Liver (tissue), 3 donors: ENCODE results near the gene MAPRE3.

Experiments
- CTCF ChIP-seq: fragments of 150-350 bp; IDR thresholded peaks from 2 replicates; pipeline ENCODE4 v1.5.1; 2017; ENCODE audit warnings: improper control_type of control experiment, low read depth, low read length; ENCODE audit not compliant: missing input control
- EGR1 ChIP-seq, 2 donors: IDR thresholded peaks; 2 replicates each; pipeline ENCODE4 v1.6.1; 2016 to 2018; ENCODE audit warnings: antibody characterized with exemption in 2 of 2, low read depth in 2 of 2
- FOXA2 ChIP-seq: IDR thresholded peaks from 2 replicates; pipeline ENCODE4 v1.6.1; 2016; ENCODE audit warnings: antibody characterized with exemption
- GABPA ChIP-seq, 2 donors: IDR thresholded peaks in 1 of 2; conservative IDR thresholded peaks in 1 of 2; 2 replicates each; pipeline ENCODE4 v1.6.1; 2016; ENCODE audit warnings: antibody characterized with exemption in 2 of 2, mild to moderate bottlenecking in 1 of 2, moderate library complexity in 1 of 2
- HNF4A ChIP-seq, 2 donors: conservative IDR thresholded peaks; 2 replicates each; pipeline ENCODE4 v1.6.1; 2016; ENCODE audit warnings: antibody characterized with exemption in 2 of 2, mild to moderate bottlenecking in 2 of 2
- RAD21 ChIP-seq, 2 donors: IDR thresholded peaks; 2 replicates each; pipeline ENCODE4 v1.6.1; 2016; ENCODE audit warnings: antibody characterized with exemption in 2 of 2, mild to moderate bottlenecking in 2 of 2
- REST ChIP-seq: IDR thresholded peaks from 2 replicates; pipeline ENCODE4 v1.6.1; 2016; ENCODE audit warnings: antibody characterized with exemption, mild to moderate bottlenecking
- SP1 ChIP-seq: IDR thresholded peaks from 2 replicates; pipeline ENCODE4 v1.6.1; 2018; ENCODE audit warnings: antibody characterized with exemption, mild to moderate bottlenecking
- TAF1 ChIP-seq: conservative IDR thresholded peaks from 2 replicates; pipeline ENCODE4 v1.6.1; 2016; ENCODE audit warnings: antibody characterized with exemption, mild to moderate bottlenecking
- YY1 ChIP-seq: IDR thresholded peaks from 2 replicates; pipeline ENCODE4 v1.6.1; 2016; ENCODE audit warnings: antibody characterized with exemption, mild to moderate bottlenecking
- TF ChIP-seq, protein P1 (sequence below): IDR thresholded peaks from 2 replicates; pipeline ENCODE4 v1.6.1; 2016; ENCODE audit warnings: antibody characterized with exemption
- donor health status: healthy.
- donor health status: healthy.

DNA sequence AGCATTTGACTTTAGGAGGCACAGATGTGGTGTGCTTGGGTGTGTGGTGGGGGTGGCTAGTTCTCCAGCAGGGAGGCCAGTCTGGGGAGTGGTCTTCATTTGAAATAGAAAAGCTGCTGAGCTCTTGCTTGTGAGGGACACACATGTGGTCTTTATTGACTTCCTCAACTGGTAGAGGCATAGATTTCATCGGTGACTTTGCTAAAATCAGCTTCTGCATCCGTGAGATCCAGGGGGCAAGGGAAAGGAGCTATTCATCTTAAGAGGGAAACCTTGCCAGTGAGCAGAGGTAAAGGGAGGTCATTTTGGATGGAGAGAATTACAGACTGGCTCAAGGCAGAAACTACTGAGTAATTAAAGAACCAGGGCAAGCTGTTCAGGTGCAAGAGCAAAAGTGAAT, 4.7 kb downstream of the MAPRE3 start:
- TF ChIP-seq CTCF (no peak), TAF1 (no peak), HNF4A (conservative IDR thresholded peaks at IDR 0.05) (no peak), EGR1 (IDR thresholded peaks at IDR 0.05; ENCODE audit: low read depth in 2 of 2) (no peak), SP1 (no peak), RAD21 (IDR thresholded peaks at IDR 0.05) (no peak), REST (no peak), YY1 (no peak), FOXA2 (no peak), GABPA (IDR thresholded peaks at IDR 0.05 in 1 of 2, conservative IDR thresholded peaks at IDR 0.05 in 1 of 2) (no peak)
- TF ChIP-seq, protein P1, sequence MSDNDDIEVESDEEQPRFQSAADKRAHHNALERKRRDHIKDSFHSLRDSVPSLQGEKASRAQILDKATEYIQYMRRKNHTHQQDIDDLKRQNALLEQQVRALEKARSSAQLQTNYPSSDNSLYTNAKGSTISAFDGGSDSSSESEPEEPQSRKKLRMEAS: no peak
